ENCODE data around the gene PTGIR.

PTGIR gene

DNA sequence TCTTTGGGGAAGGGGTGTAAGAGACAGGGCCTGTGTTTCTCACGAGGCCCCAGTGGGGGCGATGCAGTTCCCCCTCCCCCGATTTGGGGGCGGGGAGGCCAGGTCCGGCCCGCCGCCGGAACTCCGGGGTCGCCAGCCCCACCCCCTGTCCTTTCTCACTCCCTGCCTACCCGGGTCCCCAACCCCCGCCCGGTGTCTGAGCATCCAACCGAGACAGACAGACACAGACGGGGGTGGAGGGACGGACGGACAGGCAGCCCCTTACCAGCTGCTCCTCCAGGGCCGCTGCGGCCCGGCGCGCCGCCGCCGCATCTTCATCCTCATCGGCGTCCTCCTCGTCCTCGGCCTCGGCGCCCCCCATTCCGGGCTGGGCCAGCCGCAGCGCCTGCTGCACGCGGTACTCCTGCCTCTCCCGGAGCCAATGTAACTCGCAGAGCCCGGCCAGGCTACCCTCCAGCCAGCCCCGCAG lies 35.7 kb upstream of the PTGIR start:
- Histone ChIP-seq H2AFZ (ENCODE audit: low read length) (peak overlapping the region; percentile 76; the same call in 1 of the 2 replicates), H3K4me3 (ENCODE audit: low read length, poor library complexity, severe bottlenecking) (peak overlapping the region; percentile 72), H3K79me2 (ENCODE audit: insufficient read depth, low read length) (no peaks in the 10 kb centered on the region), H3K4me2 (ENCODE audit: low read depth, low read length, poor library complexity, severe bottlenecking) (peak overlapping the region; percentile 78), H4K20me1 (ENCODE audit: insufficient read depth, low read length, poor library complexity, severe bottlenecking) (no peaks in the 10 kb centered on the region), H3K27me3 (ENCODE audit: insufficient read depth, low read length, poor library complexity, severe bottlenecking) (no peaks in the 10 kb centered on the region), H3K4me1 (ENCODE audit: insufficient read depth, low read length, poor library complexity, severe bottlenecking) (peaks cover 27% of the 10 kb centered on the region), H3F3A (ENCODE audit: low read depth) (0 out of 2 replicates have a peak, but pooled peaks cover 4% of the 10 kb centered on the region), H3K9ac (ENCODE audit: low read depth, low read length, poor library complexity, severe bottlenecking) (no peak overlapping the region), H3K9me3 (ENCODE audit: insufficient read depth, low read depth, low read length) (no peaks in the 10 kb centered on the region), H3K9me2 (replicated peaks; ENCODE audit: low read depth, low read length) (no peaks in the 10 kb centered on the region), H3K36me3 (ENCODE audit: insufficient read depth, low read length) (no peaks in the 10 kb centered on the region)
- TF ChIP-seq EZH2phosphoT487 (IDR thresholded peaks at IDR 0.05; ENCODE audit: borderline replicate concordance) (no peak), CTCF (conservative IDR thresholded peaks at IDR 0.05; ENCODE audit: low read length) (peak; percentile 27)

DNA sequence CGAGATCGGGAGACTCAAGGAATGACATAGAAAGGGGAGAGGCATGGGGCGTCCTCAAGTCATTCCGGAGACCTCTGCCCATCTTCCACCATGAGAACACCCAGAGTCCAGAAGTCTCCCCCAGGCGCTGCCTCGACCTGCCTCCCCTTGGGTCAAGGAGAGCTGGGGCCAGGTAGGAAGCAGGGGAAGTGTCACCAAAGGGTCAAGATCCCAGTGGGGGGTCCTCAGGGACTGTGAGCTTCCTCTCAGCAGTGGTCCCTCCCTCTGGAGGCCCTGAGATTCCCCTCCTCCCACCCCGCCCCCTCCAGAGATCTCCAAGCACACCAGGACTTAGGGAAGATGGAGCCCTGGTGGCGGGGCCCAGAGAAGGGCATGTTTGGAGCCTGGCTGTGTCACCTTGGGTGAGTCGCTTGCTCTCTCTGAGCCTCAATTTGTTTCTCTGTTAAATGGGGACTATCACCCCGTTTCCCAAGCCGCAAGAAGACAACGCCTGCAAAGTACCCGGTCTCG lies 35.2 kb upstream of the PTGIR start:
- Histone ChIP-seq H3K9me2 (replicated peaks; ENCODE audit: low read depth, low read length) (no peaks in the 10 kb centered on the region), H3K27me3 (ENCODE audit: insufficient read depth, low read length, poor library complexity, severe bottlenecking) (no peaks in the 10 kb centered on the region), H3K4me3 (ENCODE audit: low read length, poor library complexity, severe bottlenecking) (peak overlapping the region; percentile 72), H3K9ac (ENCODE audit: low read depth, low read length, poor library complexity, severe bottlenecking) (no peak overlapping the region), H4K20me1 (ENCODE audit: insufficient read depth, low read length, poor library complexity, severe bottlenecking) (no peaks in the 10 kb centered on the region), H3K36me3 (ENCODE audit: insufficient read depth, low read length) (no peaks in the 10 kb centered on the region), H3K9me3 (ENCODE audit: insufficient read depth, low read depth, low read length) (no peaks in the 10 kb centered on the region), H3K4me1 (ENCODE audit: insufficient read depth, low read length, poor library complexity, severe bottlenecking) (peaks cover 27% of the 10 kb centered on the region), H3F3A (ENCODE audit: low read depth) (0 out of 2 replicates have a peak, but pooled peaks cover 4% of the 10 kb centered on the region), H3K4me2 (ENCODE audit: low read depth, low read length, poor library complexity, severe bottlenecking) (peak overlapping the region; percentile 78), H2AFZ (ENCODE audit: low read length) (no peak overlapping the region), H3K79me2 (ENCODE audit: insufficient read depth, low read length) (no peaks in the 10 kb centered on the region)
- TF ChIP-seq CTCF (conservative IDR thresholded peaks at IDR 0.05; ENCODE audit: low read length) (no peak), EZH2phosphoT487 (IDR thresholded peaks at IDR 0.05; ENCODE audit: borderline replicate concordance) (no peak)

DNA sequence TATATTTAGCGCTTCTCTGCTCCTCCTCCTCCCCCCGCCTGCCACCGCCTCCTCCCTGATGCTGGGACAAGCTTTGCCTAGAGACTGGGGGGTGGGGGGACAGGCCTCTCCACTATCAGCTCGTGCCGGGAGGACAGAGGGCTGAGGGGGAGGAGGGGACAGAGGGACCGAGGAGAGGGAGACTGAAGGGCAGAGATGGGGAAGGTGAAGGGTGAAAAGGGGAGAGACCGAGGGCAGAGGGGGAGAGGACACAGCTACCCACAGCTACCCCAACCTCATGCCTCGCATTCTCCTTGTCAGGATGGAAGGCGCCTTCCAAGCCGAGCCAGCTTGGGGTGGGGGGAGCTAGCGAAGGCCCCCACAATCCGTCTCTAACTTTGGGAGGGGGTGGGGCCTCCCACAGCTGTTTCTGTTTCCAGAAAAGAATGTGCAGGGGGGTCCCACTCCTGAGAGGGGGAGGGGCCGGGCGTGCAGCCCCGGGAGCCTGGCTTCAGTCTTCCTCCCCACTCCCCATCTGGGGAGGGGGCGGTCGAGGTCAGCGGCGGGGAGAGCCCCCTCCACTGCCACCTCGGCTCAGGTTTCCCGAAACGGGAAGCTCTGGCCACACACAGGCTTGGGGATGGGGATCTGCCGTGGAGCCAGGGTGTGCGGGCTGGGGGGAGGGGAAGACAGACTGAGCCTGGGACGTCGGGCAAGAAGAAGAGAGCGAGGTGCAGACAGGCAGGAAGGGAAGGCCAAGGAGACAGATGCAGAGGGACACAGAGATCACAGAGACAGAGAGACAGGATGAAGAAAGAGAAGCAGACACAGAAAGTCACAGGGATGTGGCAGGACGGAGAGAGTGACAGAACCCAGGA lies 34.5 kb upstream of the PTGIR start:
- no peak overlapping the region for H3K4me3 ChIP-seq (ENCODE audit: low read length, poor library complexity, severe bottlenecking)
- no peaks in the 10 kb centered on the region for H3K9me3 ChIP-seq (ENCODE audit: insufficient read depth, low read depth, low read length)
- 0 out of 2 replicates have a peak, but pooled peaks cover 4% of the 10 kb centered on the region for H3F3A ChIP-seq (ENCODE audit: low read depth)
- no peaks in the 10 kb centered on the region for H3K27me3 ChIP-seq (ENCODE audit: insufficient read depth, low read length, poor library complexity, severe bottlenecking)
- TF ChIP-seq CTCF (conservative IDR thresholded peaks at IDR 0.05; ENCODE audit: low read length) (no peak), EZH2phosphoT487 (IDR thresholded peaks at IDR 0.05; ENCODE audit: borderline replicate concordance) (no peak)
- H3K36me3 ChIP-seq (ENCODE audit: insufficient read depth, low read length), result no peaks in the 10 kb centered on the region
- H3K4me1 ChIP-seq (ENCODE audit: insufficient read depth, low read length, poor library complexity, severe bottlenecking), result peaks cover 27% of the 10 kb centered on the region
- no peaks in the 10 kb centered on the region for H3K9me2 ChIP-seq (replicated peaks; ENCODE audit: low read depth, low read length)
- no peaks in the 10 kb centered on the region for H4K20me1 ChIP-seq (ENCODE audit: insufficient read depth, low read length, poor library complexity, severe bottlenecking)
- no peaks in the 10 kb centered on the region for H3K79me2 ChIP-seq (ENCODE audit: insufficient read depth, low read length)
- H2AFZ ChIP-seq (ENCODE audit: low read length), result no peak overlapping the region
- peak overlapping the region; percentile 78 for H3K4me2 ChIP-seq (ENCODE audit: low read depth, low read length, poor library complexity, severe bottlenecking)
- H3K9ac ChIP-seq (ENCODE audit: low read depth, low read length, poor library complexity, severe bottlenecking), result no peak overlapping the region
